Liver (tissue), 3 donors: ENCODE measurements around the gene MVP.
A peak's percentile ranks its signal among the peaks of the same experiment; 100 is the strongest.

Source experiments
- CTCF ChIP-seq: fragments of 150-350 bp; IDR thresholded peaks from 2 replicates; pipeline ENCODE4 v1.5.1; 2017; ENCODE audit warnings: improper control_type of control experiment, low read depth, low read length; ENCODE audit not compliant: missing input control
- JUND ChIP-seq, 2 donors: IDR thresholded peaks; 2 replicates each; pipeline ENCODE4 v1.6.1; 2016; ENCODE audit warnings: antibody characterized with exemption in 2 of 2
- donor health status: healthy.
- donor health status: healthy.

- TF ChIP-seq CTCF (no peak), JUND (IDR thresholded peaks at IDR 0.05) (peak; percentile 21 to 28)
Measured at GRCh38 chr16:29805232-29806098, 14.8 kb upstream of the MVP start.
